ENCODE results near the gene SLC12A4. TPM values are rescaled to one million over a fixed set of nuclear protein-coding genes. Genes with fewer than 3 reads are reported as not detected.
"Not testable (repeated sequence)": the region's sequence is repeated elsewhere in the genome, so short reads cannot be mapped to it uniquely, and the experiment has no call there.

SLC12A4 gene
- total RNA-seq, 1 donor from 2014 or later, result 8.0 TPM

DNA sequence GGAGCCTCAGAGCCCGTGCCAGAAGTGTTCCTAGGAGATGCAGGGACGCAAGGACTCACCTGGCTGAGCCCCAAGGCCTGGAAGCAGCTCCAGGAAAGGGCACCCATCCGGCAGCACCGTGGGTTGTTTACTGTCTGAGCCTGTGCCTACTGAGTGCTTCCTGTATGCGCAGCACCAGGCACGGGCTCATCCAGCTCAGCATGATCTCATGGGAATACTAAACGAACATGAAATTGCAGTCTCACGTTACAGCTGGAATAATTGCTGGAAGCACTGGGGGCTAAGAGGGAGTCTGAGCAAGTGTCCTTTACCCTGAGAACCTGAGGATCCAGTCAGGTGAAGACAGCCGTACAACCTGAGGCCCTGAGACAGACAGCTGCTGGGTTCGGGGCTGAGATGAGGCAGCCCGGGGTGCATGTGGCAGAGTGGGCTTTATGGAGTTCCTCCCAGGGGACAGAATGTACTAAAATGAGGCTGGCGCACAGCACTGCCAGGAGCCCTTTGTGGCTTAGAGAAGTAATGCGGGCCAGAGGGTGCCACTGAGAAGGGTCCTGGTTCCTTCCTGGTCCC is 42.2 kb downstream of the SLC12A4 start:
- peak; percentile 43 for DNase-seq

DNA sequence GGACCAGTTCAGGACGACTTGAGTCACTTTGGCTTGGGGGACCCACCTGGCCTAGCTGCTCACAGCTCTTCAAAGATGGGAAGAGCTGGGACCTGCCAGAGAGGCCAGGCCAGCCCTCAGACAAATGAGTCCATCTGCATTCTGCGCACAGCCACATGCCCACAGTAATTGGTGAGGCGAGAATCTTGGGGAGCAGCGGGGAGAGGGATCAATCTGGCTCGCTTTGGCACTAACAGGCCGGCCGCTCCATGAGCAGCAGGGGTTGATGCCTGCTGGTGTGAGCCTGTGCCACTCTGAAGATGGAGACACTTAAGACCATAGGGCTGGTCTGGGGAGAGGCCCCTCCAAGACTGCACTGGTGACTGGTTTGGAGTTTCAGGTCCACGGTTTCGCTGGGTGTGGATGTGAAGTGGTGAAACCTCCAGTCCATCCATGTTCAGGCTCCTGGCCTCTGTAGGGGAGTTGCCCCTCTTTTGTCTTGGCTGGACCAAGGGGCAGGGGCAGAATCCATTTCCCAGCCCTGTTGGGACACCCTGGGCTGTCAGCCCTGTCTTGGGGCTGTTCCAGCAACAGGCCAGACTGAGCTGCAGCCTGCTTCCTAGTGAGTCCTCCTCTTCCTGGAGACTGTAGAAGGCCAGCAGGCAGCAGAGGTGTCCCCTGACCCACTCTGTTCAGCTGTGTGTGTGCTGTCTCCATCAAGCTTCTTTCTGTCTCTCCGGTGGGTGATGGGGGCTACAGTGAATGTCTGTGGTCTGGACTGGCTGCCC is 44.1 kb downstream of the SLC12A4 start:
- no peak for DNase-seq

DNA sequence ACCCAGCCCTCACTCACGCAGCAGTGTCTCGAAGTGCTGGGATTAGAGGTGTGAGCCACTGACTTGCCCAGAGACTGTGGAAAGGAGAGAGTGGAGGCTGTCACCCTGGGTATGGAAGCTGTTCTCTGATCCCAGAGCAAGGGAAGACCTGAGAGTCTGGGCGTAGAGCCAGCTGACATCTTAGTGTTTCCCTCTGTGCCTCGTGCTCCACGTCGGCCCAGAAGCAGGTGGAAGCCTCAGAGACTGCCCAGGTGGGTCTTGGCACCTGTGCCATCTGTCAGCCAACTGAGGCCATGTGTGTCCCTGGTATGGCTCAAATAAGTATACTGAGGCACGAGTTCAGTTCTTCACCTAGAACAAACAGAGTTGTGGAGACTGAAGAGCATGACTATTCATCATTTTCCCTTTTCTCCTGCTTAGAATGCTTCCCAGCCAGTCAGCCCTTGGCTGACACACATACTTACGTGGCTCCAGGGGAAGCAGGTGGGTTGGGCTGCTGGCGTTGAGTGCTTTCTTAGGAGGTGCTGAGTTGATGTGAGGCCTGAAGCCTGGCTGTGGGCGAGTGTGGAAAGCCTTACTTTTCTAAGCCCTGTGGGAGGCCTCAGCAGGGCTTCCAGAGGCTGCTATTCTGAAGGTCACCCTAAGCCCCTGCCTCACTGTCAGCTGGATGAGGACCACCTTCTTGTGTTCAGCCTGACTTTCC is 44.9 kb downstream of the SLC12A4 start:
- DNase-seq, result peak; percentile 47

DNA sequence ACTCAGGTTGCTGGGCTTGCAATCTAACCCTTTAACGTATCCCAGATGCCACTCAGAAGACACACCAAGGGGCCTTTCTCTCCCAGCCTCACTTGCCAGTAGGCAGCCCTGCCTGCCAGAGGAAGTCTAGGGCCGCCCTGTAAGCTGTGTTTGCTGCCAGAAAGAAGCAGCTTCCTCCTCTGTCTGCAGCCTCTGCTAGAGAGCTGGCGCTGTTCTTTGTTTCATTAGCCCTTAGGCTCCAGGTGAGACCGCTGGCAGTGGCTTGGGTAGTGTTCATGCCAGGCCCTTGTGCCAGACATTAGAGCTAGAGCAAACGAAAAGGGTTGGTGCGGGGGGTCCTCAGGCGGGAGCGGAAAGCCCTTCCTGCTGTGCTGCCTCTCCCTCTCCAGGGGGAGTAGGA is 45.7 kb downstream of the SLC12A4 start:
- no peak for DNase-seq

DNA sequence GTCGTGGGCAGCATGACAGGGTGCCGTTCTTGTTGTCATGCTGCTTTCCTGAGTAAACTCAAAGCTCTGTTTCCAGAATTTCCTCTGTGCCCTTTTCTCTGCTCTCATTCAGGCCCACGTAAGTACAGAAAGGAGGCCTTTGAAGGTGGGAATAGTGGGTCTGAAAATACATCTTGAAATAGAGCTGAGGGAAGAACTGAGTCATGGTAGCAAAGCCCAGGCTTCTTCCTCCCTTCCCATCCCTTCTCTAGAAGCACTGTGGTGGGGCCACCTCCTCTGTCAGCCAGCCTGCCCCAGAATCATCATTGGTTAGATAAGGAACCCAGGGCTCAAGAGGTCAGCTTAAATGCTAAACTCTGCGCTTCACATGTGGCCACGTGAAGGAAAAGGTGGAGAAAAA is 46.2 kb downstream of the SLC12A4 start:
- no peak for DNase-seq

DNA sequence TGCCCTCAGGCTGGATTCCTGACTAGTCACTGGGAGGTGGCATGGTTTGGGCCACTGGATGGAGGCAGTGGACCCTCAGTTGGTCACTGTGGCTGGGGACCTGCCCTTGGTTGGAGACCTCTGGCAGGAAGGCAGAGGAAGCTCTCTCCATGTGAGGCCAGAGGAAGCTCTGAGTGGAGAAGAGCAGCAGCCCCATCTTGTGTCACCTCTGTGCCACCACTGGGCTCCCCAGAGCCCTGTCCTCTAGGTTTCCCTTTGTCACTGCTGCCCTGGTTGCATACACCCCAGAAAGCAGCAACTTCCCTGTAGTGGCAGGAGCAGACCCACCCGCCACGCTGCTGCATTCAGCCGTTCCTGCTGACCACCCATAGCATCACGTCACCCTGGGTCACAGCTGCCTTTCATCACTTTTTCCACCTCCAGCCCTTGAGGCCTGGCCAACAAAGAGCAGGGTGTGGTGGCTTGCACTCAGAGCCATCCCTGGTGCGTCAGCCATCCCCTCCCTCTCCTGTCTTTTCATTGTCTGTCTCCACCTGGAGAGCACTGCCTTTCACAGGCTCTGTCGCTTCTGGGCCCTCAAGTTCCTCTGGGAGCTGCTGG is 48.7 kb downstream of the SLC12A4 start:
- DNase-seq, result no peak

DNA sequence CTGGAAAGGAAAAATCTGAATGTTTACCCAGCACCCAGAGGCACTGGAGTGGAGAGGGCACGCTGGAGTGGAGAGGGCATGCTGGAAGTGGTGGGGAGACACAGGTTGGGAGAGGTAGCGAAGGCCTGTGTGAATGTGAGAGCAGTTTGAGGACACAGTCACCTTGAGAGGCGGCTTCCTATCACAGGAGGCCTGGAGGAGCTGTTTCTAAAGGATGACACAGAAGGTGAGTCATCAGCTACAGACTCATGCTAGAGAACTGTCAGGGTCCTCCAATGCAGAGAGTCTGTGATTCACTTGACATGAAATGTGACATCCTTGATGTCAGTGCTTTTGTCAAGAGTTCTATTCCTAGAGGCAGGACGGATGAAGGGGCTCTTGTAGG is 50.6 kb downstream of the SLC12A4 start:
- DNase-seq, result peak; percentile 59

DNA sequence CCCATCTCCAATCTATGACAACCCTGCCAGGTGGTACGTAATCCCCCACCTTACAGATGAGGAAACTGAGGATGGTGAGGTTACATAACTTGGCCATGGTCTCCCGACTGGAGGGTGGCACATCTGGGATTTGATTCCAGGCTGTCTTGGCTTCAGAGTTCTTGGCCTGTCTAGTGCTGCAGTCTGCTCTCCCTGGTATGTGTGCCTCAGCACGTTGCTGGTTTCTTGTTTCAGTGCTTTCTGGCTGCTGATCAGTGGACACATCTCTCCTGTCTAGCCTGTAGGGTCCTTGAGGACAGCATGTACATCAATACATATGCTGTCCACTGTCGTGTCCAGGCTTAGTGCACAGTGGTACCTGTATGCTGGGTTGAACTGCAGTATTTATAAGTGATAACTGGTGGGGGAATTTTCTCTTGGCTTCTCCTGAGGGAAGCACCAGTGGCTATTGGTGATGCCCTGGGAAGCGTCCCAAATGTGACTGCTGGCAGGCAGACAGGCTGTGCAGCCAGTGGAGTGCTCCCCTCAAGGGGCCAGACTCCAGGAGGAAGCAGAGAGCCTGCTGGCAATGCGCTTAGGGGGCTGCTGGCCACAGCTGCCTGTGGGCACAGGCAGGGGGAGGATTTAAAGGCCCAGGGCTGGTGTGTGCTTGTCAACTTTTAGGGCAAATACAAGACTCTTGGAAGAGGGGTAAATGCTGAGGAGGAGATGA is 51.1 kb downstream of the SLC12A4 start:
- no peak for DNase-seq

DNA sequence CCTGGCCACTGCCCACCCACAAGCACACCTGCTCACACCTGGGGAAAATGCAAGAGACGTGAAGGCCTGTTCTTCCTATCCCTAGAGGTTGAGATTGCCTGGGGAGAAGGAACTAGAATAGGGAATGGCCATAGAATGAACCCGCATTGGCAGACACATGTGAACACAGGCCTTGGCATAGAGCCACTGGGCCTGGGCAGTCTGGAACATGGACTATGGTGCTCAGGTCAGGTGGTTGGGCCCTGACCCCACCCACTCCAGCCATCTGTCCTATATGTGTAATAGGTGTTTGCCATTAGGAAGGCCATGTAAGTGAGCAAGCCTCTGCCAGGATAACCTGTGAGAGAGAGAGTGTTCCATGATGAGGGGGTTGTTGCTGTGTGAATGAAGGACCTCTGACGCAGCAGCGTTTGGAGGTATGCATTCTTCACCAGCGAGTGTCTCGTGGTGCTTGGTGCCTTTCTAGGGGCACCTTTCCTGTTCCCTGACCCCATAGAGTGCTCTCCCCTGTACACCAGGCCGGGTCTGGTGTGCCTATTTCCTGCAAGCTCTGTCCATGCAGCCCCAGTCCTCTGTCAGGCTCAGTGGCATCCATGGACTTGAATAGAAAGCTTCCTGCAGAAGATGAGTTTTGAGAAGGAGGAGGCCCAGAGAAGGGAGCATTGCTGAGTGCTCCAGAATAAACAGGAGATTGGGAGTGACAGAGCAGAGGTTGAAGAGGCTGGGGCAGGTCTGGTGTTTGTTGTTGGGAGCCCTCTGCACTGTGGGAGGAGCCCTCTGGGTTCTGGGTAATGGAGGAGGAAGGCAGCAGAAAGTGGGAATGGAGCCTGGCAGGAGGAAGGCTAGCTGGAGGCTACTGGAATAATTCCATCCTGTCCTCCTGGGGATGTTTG is 52.4 kb downstream of the SLC12A4 start:
- no peak for DNase-seq

DNA sequence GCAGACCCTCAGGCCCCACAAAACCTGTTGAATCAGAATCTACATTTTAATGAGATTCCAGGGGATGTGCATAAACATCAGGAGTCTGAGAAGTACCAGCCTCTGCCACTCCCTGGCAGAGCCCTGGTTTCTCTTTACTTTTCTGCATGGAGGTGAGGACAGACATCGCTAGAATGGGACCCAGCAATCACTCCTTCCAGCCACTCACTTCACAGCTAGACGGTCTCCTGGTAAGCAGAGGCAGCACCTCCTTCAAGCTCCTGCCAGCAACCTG is 53.0 kb downstream of the SLC12A4 start:
- not testable (repeated sequence) for DNase-seq

DNA sequence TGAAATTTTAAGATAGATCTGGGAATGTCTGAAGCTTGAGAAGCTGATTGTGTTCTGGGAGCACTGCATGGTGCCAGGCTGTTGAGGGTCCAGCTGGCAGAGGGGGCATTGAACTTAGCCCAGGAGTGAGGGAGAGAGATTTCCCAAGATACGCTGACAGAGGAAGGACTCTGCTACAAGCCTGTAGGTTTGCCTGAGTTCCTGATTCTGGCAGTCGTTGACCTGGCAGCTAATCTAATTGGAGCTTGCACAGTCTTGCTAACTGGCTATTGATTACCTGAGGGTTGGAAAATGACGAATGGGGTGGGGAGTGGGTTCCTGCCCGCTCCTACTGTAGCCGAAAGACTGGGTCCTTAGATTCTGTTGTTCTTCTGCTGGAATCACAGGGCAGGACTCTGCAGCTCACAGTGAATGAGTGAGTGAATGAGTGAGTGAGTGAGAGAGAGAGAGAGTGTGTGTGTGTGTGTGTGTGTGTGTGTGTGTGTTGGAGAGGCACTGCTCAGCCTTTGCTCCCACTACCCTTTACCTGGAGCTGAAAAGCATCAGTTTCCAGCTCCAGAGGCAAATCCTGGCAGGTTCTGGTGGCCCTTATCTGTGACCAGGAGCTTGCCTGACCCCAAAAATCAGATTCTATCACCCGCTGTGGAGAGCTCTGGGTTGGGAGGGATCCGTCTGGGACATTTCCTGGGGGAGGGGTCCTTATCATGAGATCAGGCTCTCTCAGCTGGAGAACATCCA is 53.5 kb downstream of the SLC12A4 start:
- no peak for DNase-seq

DNA sequence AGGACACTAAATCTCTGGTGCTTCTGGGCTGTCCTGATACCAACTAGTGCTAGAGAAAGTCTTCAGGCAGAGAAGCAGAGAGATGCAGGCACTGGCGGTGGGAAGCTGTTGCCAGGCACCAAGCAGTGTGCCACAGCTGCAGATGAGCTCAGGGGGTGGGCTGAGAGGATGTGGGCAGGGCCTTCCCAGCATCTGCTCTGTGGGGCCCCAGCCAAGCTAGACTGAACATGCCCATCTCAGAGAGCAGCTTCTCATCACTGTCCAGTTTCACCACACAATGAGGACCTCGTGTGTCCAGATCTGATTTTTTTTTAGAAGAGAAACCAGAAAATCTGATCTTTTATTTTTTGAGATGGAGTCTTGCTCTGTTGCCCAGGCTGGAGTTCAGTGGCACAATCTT is 58.3 kb downstream of the SLC12A4 start:
- DNase-seq, result peak; percentile 70

DNA sequence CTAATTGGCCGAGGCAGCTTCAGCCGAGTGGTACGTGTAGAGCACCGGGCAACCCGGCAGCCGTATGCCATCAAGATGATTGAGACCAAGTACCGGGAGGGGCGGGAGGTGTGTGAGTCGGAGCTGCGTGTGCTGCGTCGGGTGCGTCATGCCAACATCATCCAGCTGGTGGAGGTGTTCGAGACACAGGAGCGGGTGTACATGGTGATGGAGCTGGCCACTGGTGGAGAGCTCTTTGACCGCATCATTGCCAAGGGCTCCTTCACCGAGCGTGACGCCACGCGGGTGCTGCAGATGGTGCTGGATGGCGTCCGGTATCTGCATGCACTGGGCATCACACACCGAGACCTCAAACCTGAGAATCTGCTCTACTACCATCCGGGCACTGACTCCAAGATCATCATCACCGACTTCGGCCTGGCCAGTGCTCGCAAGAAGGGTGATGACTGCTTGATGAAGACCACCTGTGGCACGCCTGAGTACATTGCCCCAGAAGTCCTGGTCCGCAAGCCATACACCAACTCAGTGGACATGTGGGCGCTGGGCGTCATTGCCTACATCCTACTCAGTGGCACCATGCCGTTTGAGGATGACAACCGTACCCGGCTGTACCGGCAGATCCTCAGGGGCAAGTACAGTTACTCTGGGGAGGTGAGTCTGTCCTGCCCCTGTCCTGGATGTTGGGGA is 59.2 kb downstream of the SLC12A4 start:
- no peak for DNase-seq

DNA sequence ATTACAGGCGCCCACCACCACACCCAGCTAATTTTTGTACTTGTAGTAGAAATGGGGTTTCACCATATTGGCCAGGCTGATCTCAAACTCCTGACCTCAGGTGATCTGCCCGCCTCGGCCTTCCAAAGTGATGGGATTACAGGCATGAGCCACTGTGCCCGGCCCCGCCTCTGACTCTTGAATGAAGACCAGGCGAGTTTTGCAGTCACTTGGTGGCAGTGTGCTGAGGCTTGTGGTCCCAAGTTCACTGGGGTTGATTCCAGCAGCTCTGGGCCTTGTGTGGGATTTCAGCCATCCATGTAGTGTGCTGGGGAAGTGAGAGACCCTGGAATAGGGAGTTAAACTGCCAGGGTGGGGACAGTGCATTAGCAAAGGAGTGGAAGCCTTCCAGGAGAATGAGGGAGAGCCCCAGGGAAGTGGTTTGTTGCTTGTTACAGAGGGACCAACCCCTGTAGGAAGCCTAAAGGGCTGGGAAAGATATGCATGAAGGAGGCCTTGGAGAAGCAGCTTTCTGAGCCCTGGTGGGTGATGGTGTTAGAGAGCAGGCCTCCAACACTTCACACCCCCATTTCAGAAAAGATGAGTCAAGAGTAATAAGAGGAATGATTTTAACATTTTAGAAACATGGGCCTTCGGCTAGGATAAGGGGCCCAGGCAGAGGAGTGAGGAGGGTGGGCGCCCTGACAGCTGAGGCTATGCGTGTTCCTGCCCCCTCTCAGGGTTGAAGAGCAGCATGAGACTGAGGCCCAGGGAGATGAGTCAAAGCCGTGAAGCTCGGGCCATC is 60.8 kb downstream of the SLC12A4 start:
- DNase-seq, result no peak

DNA sequence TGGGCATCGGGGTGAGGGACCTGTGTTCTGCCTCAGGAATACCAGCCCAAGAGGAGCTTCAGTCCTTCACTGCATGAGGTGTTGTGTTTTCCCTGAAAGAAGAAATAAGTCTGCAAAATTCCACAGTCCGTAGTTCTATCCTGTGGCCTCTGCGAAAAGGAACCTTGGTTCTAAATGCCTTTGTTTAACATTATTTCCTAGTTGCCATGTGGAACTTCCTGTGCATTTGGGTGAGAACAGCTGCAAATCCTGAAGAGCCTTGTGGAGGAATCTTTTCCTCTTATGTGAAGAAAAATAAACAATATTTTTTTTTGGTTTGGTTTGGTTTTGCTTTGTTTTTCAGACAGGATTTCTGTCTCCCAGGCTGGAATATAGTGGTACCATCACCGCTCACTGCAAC is 65.6 kb downstream of the SLC12A4 start:
- no peak for DNase-seq

DNA sequence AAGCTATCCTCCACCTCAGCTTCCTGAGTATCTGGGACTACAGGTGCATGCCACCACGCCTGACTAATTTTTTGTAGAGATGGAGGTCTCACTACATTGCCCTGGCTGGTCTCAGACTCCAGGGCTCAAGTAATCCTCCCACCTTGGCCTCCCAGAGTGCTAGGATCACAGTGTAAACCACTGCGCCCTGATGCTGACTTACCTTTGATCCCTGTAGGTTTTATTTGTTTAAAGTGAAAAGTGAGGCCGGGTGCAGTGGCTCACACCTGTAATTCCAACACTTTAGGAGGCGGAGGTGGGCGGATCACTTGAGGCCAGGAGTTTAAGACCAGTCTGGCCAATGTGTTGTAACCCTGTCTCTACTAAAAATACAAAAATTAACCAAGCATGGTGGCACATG is 66.7 kb downstream of the SLC12A4 start:
- DNase-seq, result no peak

DNA sequence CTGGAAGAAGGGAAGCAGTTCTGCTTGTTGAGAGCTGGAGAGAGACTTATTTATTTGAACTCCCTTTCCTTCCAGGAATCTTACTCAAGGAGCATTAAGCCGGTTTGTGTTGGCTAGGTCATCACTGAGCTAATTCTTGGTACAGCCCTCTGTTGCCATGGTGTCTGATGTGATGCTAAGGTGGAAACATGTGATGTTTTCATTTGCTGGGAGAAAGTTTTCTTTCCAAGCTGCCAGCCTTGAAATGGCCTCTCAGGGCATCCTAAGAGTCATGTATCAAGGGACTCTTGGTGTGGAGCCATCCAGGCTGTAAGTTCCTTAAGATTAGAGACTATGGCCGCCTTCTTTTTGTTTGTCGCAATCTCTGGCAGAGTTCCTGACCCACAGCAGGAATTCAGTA is 71.2 kb downstream of the SLC12A4 start:
- no peak for DNase-seq

DNA sequence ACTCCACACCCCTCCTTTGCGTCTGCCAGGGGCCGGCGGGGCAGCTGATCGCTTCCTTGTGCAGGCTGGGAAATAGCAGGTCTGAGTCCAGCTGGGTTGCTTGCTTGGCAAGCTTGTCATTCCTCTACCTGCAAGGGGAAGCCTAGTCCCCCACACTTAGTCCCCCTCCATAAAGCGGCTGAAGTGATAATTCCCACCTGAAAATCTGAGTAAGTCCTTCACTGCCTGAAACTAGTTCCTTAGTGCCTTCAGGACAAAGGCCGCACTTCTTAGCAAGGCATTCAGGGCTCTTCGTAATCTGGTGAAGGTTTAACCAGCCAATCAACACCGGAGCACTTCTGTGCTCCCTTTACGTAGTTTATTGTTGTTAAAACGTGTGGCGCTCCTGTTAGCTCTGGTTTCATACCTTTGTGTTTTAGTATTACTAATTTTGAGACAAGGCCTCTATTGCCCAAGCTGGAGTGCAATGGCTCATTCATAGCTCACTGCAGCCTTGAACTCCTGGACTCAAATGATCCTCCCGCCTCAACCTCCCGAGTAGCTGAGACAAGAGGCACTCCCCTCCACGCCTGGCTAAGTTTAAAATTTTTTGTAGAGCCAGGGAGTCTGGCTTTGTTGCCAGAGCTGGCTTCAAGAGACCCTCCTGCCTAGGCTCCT is 74.6 kb downstream of the SLC12A4 start:
- no peak for DNase-seq

All from occipital lobe (tissue), 2 donors.